HG03432 (cell line): Measurements from ENCODE around the gene OST4.

Source experiments
- ATAC-seq: cut with Tn5 transposase; IDR thresholded peaks from one replicate; pipeline ENCODE4 v1.9.1; 2021; ENCODE audit warnings: mild to moderate bottlenecking, moderate library complexity; ENCODE audit not compliant: unreplicated experiment

OST4 gene

DNA sequence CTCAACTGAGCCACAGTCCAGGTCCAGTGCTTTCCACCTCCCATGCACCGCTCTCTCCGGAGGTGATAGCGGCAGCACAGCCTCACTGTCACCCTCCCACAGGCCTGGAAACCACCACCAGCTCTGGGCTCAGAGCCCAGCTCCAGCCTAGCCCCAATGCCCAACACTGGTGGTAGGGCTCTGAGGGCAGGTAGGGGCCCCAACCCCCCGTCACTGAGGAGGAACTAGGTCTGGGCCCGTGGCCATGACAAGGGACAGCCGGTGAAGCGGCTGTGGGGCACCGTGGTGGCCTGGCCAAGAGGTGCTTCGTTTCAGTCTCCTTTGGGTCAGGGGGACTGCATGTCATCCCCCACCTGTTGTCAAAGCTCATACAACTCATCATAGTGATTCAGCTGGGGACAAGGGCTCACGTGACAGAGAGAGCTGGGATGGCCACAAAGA lies 44.2 kb downstream of the OST4 start:
- ATAC-seq, result no peak

DNA sequence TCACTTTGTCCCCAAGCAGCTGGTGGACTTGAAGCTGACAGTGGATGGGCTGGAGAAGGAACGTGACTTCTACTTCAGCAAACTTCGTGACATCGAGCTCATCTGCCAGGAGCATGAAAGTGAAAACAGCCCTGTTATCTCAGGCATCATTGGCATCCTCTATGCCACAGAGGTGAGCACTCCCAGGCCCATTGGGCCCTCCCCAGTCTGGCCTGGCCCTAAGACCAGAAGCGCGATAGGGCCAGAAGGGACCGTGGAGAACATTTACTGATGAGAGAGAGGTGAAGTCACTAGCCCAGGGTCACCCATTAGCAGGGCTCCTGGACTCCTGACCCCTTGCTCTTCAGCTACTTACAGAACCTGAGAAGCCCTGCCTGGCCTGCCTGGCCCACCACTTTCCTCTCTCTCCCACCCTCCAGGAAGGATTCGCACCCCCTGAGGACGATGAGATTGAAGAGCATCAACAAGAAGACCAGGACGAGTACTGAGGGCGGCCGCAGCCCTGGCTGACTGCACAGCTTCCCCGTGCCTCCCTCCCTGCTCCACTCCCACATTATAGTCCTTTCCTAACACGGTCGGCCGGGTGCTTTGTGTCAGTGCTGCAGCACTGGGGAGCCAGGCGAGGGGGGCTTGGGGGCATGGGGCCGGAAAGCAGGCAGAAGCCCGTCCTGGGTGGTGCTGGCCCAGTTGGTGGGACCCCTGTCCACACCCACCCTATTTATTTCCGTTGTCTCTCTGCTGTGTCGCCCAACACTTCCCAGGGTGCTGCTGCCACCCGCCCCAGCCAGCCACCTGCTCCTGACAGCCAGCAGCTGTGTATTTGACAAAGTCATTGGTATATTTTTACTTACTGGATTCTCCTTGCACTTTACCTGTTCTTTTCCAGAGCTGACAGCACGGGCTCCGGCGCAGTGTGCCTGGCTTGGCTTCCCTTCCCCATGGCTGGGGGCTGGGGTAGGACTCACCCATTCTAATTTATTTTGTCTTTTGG lies 45.3 kb downstream of the OST4 start:
- no peak for ATAC-seq

DNA sequence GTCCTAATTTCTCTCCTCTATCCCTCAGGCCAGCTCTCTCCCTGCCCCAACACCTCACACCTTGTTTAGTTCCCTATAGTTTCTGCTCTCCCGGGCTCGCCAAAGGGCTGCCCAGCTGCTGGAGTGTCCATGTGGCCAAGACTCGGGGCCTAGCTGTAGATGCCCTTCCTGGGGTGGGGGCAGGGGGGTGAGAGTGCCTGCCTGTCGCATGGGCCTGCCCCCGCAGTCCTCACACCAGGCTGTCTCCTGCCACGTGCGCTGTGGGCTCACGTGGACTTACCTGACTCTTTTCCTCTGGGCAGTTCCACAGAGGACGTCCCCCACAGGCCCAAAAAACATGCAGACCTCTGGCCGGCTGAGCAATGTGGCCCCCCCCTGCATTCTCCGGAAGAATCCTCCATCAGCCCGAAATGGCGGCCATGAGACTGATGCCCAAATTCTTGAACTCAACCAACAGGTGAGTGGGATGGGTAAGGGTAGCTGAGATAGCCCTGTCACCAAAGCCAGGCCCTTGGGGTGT lies 46.1 kb downstream of the OST4 start:
- no peak for ATAC-seq

DNA sequence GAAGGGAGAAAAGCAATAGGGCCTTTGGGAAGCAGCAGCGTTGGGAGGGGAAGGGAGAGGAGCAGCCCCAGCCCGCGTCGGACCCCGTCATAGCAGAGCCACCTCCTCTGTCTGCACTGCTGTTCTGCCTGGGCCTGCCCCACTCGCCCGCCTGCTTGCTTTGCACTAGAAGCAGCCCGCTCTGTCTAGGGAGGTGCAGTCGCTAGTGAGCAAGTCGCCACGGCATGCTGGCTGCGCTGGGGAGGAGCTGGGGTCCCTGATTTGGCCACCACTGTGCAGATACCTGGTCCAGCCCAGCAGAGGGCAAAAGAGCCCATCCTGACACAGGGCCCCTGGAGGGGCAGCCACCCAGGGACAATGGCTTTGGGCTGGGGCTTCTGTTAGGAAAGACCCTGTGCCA lies 46.6 kb downstream of the OST4 start:
- no peak for ATAC-seq

DNA sequence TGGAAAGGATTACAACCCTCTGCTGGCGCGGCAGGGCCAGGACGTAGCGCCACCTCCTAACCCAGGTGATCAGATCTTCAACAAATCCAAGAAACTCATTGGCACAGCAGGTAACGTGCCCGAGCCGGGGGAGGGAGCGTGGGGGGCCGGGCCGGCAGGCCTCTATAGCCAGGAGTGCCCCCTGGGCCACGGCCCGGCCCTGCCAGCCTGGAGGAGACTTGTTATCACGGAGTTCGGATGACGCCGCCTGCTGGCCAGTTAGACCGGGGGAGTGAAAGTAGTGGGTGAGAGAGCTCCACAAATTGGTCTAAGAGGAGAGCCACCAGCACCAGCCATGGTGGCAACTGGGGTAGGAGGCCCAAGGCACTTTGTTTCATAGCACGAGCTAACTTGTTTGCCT lies 47.3 kb downstream of the OST4 start:
- ATAC-seq, result no peak

DNA sequence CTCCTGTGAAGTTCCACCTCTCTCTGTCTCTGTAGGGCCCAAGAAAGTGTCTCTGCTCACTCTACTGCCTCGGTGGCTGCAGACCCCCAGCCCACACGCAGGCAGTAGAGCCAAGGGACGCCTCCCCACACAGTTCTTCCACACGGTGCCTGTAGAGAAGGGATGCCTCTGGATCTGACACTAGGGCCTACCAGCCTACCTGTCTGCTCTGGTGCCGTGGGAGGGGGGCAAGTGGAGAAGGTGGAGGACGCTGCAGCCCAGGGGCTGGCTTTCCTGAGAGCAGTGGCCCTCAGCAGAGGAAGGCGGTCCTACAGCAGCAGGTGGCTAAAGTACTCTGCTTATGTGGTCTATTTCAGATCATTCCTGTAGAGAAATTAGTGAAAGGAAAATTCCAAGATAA lies 47.7 kb downstream of the OST4 start:
- ATAC-seq, result no peak

DNA sequence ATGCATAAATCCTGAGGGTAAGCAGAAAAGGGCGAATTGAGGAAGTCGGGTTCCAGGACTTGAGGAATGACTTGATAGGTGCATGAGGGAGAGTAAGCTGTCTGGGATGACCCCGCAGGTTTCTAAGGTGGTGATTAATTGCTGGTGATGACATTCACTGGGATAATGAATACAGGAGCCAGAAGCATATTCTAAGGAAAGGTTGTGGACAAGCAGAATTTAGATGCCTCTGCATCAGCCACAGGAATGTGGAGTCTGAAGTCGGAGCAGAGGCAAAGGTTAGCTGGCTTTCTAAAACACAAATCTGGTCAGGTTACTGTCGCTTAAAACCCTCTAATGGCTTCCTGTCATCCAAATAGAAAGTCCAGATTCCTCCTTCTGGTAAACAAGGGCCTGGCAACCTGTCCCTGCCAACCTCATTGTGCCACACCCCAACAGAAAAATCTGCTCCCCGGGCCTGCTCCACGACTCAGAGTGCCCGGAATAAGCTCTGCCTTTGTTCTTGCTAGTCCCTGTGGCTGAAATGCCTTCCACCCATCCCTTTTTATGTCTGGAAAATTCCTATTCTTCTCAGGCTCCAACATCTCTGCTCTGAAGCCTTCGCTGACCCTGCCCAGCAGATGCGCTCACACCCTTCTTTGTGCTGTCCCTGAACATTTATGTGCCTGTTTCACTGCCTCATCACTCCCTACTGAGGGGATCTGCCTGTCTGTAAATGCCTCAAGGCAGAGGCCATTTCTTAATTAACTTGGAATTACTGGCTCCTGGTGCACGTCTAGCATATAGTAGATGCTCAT lies 50.0 kb downstream of the OST4 start:
- ATAC-seq, result no peak
